Liver (tissue), 9 donors: Measurements from ENCODE around the gene IFTAP. TPM values are rescaled to one million over a fixed set of nuclear protein-coding genes. Genes with fewer than 3 reads are reported as not detected.

Source experiments
- DNase-seq: peaks from one replicate; pipeline ENCODE4 v3.0.0-alpha.2; 2017; ENCODE audit warnings: low spot score
- H3K27ac ChIP-seq, 2 donors: one replicate each; pipeline ENCODE4 v1.7.0; 2013; ENCODE audit warnings: inconsistent platforms in 2 of 2, low read length in 2 of 2, control low read depth in 1 of 2, low read depth in 1 of 2, mild to moderate bottlenecking in 1 of 2
- H3K27me3 ChIP-seq, 4 donors: one replicate each; pipeline versions ENCODE4 v1.6.1 to v1.7.0; 2013; ENCODE audit warnings: low read length in 3 of 4, inconsistent platforms in 1 of 4, mild to moderate bottlenecking in 1 of 4, moderate library complexity in 1 of 4; ENCODE audit not compliant: control insufficient read depth in 4 of 4, insufficient read depth in 4 of 4
- H3K36me3 ChIP-seq, 4 donors: one replicate each; pipeline versions ENCODE4 v1.6.1 to v1.7.0; 2013; ENCODE audit warnings: low read length in 3 of 4, mild to moderate bottlenecking in 3 of 4, low read depth in 1 of 4, moderate library complexity in 1 of 4; ENCODE audit not compliant: control insufficient read depth in 4 of 4, insufficient read depth in 3 of 4
- H3K4me1 ChIP-seq, 4 donors: one replicate each; pipeline versions ENCODE4 v1.6.1 to v1.7.0; 2013; ENCODE audit warnings: low read length in 3 of 4, mild to moderate bottlenecking in 3 of 4, moderate library complexity in 1 of 4; ENCODE audit not compliant: control insufficient read depth in 4 of 4, insufficient read depth in 4 of 4
- H3K4me3 ChIP-seq, 3 donors: one replicate each; pipeline versions ENCODE4 v1.6.1 to v1.7.0; 2013; ENCODE audit warnings: low read length in 3 of 3, control low read depth in 1 of 3, low read depth in 1 of 3, mild to moderate bottlenecking in 1 of 3
- H3K9ac ChIP-seq, 2 donors: one replicate each; pipeline ENCODE4 v1.7.0; 2013; ENCODE audit warnings: low read length in 2 of 2, mild to moderate bottlenecking in 2 of 2, moderate library complexity in 2 of 2, control low read depth in 1 of 2, low read depth in 1 of 2
- H3K9me3 ChIP-seq, 4 donors: one replicate each; pipeline versions ENCODE4 v1.6.1 to v1.7.0; 2013; ENCODE audit warnings: low read length in 3 of 4; ENCODE audit not compliant: control insufficient read depth in 4 of 4
- ATF3 ChIP-seq: IDR thresholded peaks from 2 replicates; pipeline ENCODE4 v1.6.1; 2016; ENCODE audit warnings: antibody characterized with exemption
- CTCF ChIP-seq: fragments of 150-350 bp; IDR thresholded peaks from 2 replicates; pipeline ENCODE4 v1.5.1; 2017; ENCODE audit warnings: improper control_type of control experiment, low read depth, low read length; ENCODE audit not compliant: missing input control
- EGR1 ChIP-seq, 2 donors: IDR thresholded peaks; 2 replicates each; pipeline ENCODE4 v1.6.1; 2016 to 2018; ENCODE audit warnings: antibody characterized with exemption in 2 of 2, low read depth in 2 of 2
- GABPA ChIP-seq, 2 donors: IDR thresholded peaks in 1 of 2; conservative IDR thresholded peaks in 1 of 2; 2 replicates each; pipeline ENCODE4 v1.6.1; 2016; ENCODE audit warnings: antibody characterized with exemption in 2 of 2, mild to moderate bottlenecking in 1 of 2, moderate library complexity in 1 of 2
- HNF4G ChIP-seq: IDR thresholded peaks from 2 replicates; pipeline ENCODE4 v1.6.1; 2016; ENCODE audit warnings: antibody characterized with exemption
- JUND ChIP-seq, 2 donors: IDR thresholded peaks; 2 replicates each; pipeline ENCODE4 v1.6.1; 2016; ENCODE audit warnings: antibody characterized with exemption in 2 of 2
- MAX ChIP-seq: IDR thresholded peaks from 2 replicates; pipeline ENCODE4 v1.6.1; 2016; ENCODE audit warnings: antibody characterized with exemption
- RAD21 ChIP-seq, 2 donors: IDR thresholded peaks; 2 replicates each; pipeline ENCODE4 v1.6.1; 2016; ENCODE audit warnings: antibody characterized with exemption in 2 of 2, mild to moderate bottlenecking in 2 of 2
- REST ChIP-seq: IDR thresholded peaks from 2 replicates; pipeline ENCODE4 v1.6.1; 2016; ENCODE audit warnings: antibody characterized with exemption, mild to moderate bottlenecking
- TAF1 ChIP-seq: conservative IDR thresholded peaks from 2 replicates; pipeline ENCODE4 v1.6.1; 2016; ENCODE audit warnings: antibody characterized with exemption, mild to moderate bottlenecking
- ZBTB33 ChIP-seq: IDR thresholded peaks from 2 replicates; pipeline ENCODE4 v1.6.1; 2016; ENCODE audit warnings: antibody characterized with exemption
- WGBS: extraction: QIAGEN DNeasy Blood & Tissue Kit; methylation state at CpG from one replicate; pipeline ENCODE4 v1.1.7; 2013; 5-methylcytosine and 5-hydroxymethylcytosine counted together
- polyA plus RNA-seq, 2 donors: library from polyadenylated mRNA; stranded (reverse) in 1 of 2; unstranded in 1 of 2; fragments of 200-250 nt in 1 of 2; fragments of >200 nt in 1 of 2; fragmentation: Nextera tagmentation in 1 of 2; extraction: Ambion mirVana in 1 of 2; gene quantifications; one replicate each; pipeline versions ENCODE4 v1.2.1 to v1.2.3, GENCODE V29; 2013 to 2015
- total RNA-seq, 2 donors: library from RNA; depleted of rRNA; stranded (reverse); fragments of >200 nt; gene quantifications; one replicate each; pipeline ENCODE4 v1.2.3, GENCODE V29; 2014
- donor health status: healthy.
- donor health status: healthy.
- donor health status: healthy.
- donor health status: healthy.
- donor health status: healthy.

Gene IFTAP
- total and polyA plus RNA-seq, 4 donors, result 9.5 to 10.2 (median 9.7) TPM

GRCh38 chr11:36558571-36559413 is 35.5 kb upstream of the IFTAP start:
- H3K4me1 ChIP-seq, result no peaks in the 10 kb centered on the region
- DNase-seq, result no peak
- H3K27me3 ChIP-seq, result no peaks in the 10 kb centered on the region
- 51% methylated on average over 4 of the region's 4 CpGs for WGBS
- no peak overlapping the region for H3K4me3 ChIP-seq
- H3K9ac ChIP-seq, result no peak overlapping the region
- peak overlapping the region in 1 of 2 donors; percentile 20 for H3K27ac ChIP-seq
- no peaks in the 10 kb centered on the region for H3K36me3 ChIP-seq
- no peaks in the 10 kb centered on the region for H3K9me3 ChIP-seq
- TF ChIP-seq HNF4G, result no peak
- no peak for TF ChIP-seq MAX
- TF ChIP-seq RAD21 (IDR thresholded peaks at IDR 0.05), result no peak
- no peak for TF ChIP-seq CTCF
- TF ChIP-seq ATF3, result no peak
- no peak for TF ChIP-seq EGR1 (IDR thresholded peaks at IDR 0.05; ENCODE audit: low read depth in 2 of 2)
- TF ChIP-seq TAF1, result no peak
- TF ChIP-seq GABPA (IDR thresholded peaks at IDR 0.05 in 1 of 2, conservative IDR thresholded peaks at IDR 0.05 in 1 of 2), result no peak
- TF ChIP-seq JUND (IDR thresholded peaks at IDR 0.05), result no peak

- WGBS, result 4% methylated on average over 15 of the region's 15 CpGs
- DNase-seq, result peak; percentile 49
These were observed 29.8 kb upstream of the IFTAP start for GRCh38 chr11:36564376-36565030.

More at GRCh38 chr11:36564376-36565030, 29.8 kb upstream of the IFTAP start:
- H3K4me1 ChIP-seq, result no peaks in the 10 kb centered on the region
- no peaks in the 10 kb centered on the region for H3K27me3 ChIP-seq
- H3K4me3 ChIP-seq, result peak overlapping the region in 2 of 3 donors; percentile 25 to 49
- peak overlapping the region in 1 of 2 donors; percentile 13 for H3K9ac ChIP-seq
- TF ChIP-seq REST (no peak), TAF1 (no peak), MAX (no peak), RAD21 (IDR thresholded peaks at IDR 0.05) (peak; percentile 87 to 89), EGR1 (IDR thresholded peaks at IDR 0.05; ENCODE audit: low read depth in 2 of 2) (no peak), ZBTB33 (no peak), JUND (IDR thresholded peaks at IDR 0.05) (no peak), CTCF (peak; percentile 70)
- no peaks in the 10 kb centered on the region for H3K9me3 ChIP-seq
- no peak overlapping the region for H3K27ac ChIP-seq
- no peaks in the 10 kb centered on the region for H3K36me3 ChIP-seq
